Left hindlimb (tissue), 1 donor: ENCODE results near the gene L3MBTL1.
A peak's percentile ranks its signal among the peaks of the same experiment; 100 is the strongest.

Source experiments
- DNase-seq: peaks from one replicate; pipeline ENCODE4 v3.0.0-alpha.2; 2018

Gene L3MBTL1

DNA sequence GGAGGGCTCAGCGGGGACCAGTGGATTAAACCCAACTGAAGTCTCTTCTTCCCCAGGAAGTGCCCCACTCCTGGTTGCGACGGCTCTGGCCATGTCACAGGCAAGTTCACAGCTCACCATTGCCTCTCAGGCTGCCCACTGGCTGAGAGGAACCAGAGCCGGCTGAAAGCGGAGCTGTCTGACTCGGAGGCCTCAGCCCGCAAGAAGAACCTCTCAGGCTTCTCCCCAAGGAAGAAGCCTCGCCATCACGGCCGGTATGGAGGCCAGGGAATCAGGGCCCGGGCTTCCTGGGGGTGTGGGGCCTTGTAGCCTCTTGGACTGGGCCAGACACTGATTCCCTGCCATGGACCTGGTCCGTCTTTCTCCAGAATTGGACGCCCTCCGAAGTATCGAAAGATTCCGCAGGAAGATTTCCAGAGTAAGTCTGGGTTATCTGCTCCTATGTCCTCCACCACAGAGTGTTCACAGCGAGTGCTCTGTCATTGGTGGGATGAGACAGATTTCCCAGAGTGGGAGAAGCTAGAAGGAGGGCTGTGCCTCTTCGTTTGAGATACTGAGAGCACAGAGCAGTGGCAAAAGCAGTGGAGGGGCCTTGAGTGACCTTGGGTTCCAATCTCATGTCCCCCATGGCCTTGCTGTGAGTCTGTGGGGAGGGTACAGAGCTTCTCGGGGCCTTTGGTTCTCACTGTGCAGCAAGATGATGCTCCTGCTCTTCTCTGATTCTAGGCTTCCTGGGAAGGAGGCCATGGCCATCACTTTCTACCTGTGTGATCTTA lies 28.7 kb downstream of the L3MBTL1 start:
- no peak for DNase-seq

DNA sequence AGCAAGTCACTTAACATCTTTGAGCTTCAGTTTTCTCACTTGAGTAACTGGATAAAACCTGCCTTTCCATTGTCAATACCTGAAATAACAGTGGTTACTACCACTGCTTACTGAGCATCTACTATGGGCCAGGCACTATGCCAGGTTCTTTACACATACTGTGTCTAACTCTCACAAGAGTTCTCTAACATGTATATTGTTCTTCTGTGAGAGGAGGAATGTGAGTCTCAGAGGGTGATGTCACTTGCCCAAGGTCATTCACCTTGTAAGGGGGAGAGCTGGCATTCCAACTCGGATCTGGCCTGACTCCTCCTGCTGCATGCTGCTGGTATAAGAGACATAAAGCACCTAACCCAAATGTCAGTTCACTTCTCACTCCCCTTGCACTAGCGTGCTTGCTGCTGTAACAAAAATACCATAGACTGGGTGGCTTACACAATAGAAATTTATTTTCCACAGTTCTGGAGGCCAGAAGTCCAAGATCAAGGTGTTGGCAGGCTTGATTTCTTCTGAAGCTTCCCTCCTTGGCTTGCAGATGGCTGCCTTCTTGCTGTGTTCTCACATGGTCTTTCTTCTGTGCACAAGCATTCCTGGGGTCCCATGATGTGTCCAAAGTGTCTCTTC lies 29.4 kb downstream of the L3MBTL1 start:
- no peak for DNase-seq

DNA sequence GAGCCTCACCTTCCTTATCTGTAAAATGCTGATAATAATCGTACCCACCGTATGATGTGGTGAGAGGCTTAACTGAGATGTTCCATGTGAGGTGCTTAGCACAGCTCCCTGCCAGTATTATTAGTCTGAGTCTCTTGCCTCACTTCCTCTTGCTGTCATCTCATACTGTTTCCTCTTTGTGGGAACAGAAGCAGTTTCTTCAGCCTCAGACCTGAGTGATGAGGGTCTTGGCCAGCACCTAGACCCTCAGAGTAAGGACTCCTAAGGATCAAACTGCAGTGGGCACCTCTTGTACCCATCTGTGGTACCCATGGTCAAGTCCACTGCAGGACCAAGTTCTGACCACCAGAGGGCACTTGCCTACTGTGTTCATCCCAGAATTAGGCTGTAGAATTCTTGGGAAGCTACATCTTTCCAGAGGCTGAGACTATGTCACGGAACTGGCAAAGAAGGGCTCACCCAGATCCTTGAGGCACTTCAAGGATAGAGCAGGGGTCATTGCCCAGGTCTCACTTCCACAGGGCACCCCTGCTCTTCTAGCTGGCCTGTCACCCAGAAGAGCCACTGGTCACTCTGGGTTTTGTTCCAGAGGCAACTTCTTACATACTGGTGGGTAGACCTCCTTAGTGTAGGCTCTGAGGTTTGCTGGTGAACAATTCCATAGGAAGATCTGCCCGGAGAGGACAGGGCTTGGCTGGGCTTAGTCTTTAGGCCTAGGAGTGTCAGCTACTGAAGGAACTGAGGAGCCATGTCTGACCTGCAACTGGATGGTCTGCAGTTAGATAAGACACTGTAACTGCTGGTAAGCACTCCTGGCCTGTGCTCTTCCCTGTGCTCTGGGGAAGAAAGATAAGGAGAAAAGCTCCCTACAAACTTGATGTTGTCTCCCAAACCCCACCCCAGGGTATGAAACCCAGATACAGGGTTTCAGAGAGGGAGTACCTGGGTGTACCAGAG lies 30.7 kb downstream of the L3MBTL1 start:
- DNase-seq, result peak; percentile 47

DNA sequence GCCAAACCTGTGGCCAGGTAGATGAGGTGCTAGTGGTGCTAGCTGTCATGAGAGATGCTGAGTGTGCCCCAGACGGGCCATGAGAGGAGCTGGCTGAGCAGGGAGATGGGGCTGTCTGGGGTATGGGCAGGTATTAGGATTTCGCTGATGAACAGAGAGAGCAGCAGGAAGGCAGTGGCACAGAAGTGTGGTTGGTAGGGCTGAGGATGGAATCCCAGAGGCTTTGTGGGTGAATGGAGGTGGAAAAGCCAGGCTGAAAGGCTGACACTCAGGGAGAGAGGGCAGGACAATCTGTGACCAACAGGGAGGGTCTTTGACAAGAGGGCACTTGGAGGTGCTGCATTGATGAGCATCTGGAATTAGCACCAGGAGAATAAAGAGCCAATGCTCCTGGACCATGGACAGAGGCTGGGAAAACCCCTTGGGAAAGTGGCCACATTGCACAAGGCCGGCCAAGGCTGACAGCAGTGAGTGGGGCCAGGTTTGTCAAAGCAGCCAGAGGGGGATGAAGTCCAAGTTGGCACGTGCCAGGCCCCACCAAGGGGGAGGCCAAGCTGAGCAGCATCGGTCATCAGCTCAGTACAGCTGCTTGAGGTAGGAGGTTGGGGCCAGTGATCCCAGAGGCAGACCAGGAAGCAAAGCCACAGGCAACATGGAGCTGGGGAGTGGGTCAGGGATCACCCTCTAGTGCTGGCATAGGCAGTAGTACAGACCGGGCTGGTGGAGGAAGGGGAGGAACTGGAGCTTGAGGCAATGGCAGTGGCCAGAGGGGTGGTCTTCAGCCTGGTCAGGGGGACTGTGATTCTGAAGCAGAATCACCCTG lies 31.6 kb downstream of the L3MBTL1 start:
- no peak for DNase-seq

DNA sequence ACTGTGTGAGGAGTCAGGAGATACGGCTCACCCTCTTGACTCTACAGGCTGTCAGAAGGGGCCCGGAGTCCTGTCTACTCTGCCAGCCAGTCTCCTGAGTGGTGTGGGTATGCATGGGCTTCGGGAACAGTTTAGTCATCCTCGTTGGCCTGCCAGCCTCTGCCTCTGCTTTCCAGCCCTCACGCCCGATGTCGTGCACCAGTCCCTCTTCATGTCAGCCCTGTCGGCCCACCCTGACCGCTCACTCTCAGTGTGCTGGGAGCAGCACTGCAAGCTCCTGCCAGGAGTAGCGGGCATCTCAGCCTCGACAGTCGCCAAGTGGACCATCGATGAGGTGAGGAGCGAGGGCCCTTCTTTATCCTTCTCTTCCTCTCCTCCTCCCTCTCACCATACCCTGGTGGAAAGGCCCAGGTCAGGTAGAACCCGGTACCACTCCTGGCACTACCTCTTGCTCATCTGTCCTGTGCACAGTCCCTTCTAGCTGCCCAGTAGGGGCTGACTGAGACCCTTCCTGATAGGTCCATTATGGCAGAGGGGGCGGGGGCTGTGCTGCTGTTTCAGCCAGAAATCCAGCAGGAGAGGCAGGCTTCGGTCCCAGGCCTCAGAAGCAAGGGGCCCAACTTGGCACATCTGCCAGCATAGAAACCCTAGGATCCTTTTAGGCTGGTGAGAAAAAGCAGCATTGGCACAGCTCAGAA lies 32.6 kb downstream of the L3MBTL1 start:
- no peak for DNase-seq

DNA sequence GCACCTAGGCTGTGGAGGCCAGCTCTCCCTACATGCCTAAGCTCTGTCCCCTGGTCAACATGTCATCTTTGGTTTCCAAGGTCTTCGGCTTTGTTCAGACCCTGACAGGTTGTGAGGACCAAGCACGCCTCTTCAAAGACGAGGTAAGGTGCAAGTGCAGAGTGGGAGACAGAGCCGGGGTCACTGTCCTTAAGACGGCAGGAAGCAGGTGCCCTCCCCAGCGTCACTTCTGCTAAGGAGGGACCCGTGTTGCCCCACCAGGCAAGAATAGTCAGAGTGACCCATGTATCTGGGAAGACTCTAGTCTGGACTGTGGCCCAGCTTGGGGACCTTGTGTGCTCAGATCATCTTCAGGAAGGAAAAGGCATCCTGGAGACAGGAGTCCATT lies 33.2 kb downstream of the L3MBTL1 start:
- no peak for DNase-seq

DNA sequence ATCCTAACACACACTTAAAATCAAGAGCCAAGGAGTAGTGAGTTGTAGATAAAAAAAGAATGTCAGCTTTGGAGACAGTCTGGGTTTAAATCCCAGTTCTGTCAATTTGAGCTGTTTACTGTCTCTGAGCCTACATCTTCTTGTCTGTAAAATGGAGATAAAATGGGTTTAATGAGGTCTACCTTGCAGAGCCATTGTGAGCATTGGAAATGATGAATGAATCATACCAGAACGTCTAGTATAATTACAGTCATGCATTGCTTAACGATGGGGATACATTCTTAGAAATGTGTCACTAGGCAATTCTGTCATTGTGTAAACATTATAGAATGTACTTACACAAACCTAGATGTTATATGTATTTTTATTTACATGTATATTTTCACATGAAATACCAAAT lies 33.7 kb downstream of the L3MBTL1 start:
- no peak for DNase-seq

DNA sequence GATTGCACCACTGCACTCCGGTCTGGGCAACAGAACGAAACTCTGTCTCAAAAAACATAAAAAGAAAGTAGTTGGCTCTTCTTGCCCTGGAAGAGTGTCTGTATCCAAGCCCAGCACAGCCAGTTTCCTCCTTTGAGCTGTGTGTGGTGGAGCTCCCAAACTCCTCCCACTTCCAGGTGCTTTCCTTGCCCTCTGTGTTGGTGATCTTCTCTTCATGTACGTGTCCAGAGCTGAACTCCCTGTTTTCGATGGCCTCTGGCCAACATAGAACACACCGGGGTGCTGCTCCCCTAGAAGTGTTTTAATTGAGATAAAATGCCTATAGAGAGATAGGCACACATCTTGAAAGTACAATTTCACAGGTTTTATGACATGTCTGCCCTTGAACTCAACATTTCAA lies 34.7 kb downstream of the L3MBTL1 start:
- DNase-seq, result no peak

DNA sequence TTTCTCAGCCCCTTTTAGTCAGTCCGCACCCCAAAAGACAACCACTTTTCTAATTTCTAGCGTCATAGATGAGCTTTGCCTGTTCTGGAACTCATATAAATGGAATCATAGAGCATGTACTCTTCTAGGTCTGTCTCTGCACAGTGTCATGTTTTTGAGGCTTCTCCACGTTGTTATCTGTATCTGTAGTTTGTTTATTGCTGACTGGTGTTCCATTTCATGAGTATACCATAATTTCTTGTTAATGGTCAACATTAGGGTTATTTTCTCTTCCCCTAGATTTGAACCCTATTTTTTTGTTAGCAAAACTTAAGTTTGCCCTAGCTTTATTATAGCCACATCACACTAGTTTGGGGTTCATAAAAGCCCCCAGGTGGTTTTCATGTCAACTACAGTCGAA lies 35.2 kb downstream of the L3MBTL1 start:
- DNase-seq, result no peak

DNA sequence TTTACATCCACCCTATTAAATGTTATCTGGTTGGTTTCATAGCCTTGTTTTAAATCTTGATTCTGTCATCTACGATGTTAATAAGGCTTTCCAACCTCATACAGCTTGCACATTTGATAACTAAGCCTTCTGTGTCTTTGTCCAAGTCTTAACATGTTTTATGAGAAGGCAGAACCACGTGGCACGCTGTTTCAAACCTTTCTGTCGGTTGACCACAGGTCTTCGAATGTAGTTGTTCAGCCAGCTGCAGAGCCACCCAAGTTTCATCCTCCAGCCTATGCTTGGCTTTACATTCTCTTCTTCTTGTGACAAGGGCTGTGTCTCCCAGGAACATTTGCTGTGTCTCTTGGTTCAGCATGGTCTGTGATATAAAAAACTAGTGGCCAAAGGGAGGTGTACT lies 35.6 kb downstream of the L3MBTL1 start:
- no peak for DNase-seq

DNA sequence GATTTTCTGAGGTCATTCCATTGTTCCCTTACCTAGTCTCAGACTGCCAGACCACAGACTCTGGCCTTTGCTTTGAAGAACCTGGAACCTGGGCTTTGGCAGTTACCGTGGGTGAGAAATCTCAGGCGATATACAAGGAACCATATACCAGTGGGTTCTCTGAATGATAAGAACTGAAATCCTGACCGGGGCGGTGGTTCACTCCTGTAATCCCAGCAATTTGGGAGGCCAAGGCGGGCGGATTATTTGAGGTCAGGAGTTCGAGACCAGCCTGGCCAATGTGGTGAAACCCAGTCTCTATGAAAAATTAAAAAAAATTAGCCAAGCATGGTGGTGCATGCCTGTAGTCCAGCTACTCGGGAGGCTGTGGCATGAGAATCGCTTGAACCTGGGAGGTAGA lies 37.0 kb downstream of the L3MBTL1 start:
- DNase-seq, result no peak

DNA sequence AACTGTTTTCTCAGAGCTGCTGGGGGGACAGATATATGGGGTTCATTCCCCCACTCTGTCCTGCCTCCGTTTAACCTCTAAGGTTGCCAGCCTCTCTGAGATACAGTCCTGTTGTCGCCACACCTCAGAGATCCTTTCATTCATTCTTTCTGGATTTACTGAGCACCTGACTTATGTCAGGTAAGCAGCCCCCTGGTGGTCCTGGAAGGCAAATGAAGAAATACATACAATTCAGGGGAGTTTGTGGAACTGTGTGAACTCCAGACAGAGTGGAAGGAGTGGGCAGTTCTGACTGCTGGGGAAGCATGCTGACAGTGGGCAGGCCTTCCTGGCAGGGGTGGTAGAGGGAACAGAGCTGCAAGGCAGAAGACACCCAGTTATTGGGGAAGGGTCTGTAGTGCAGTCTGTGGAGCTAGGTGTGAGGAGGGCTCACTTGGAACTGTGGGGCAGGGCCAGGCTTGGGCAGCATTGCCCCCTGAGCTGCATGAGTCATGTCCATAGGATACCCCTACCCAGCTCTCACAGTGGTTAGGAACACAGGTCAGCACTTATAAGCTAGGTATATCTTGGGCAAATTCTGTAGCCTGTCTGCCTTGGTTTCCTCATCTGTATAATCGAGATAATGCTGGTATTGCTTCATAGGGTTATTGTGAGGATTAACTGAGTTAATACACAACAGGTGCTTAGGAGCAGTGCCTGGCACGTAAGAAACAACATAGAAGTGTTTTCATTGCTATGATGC lies 38.5 kb downstream of the L3MBTL1 start:
- DNase-seq, result no peak

DNA sequence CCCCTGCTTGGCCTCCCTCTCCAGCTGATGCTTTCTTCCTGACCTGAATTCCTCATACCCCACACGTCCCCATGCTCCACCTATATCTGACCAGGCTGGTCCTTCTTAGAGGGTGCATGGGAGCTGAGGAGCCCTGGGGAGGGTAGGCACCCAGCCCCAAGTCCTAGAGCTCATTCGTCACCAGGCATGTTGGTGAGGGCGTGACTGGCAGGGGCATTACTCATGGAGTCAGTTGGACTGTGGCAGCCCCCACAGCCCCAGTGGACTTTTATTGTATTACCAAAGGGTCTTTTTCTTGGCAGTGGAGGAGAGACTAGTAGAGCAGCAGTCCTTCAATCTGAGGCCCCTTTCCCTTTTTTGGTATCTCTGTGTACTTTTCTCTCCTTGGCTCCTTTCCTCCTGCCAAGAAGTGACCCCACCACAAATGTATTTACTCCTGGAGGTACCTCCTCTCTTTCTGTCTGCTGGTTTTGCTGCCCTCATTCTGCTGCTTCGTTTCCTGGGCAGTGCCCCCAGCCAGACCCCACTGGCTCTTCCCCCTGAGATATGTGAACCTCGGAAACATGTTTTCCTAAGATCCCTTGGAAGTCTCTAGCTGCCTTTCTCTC lies 40.9 kb downstream of the L3MBTL1 start:
- DNase-seq, result no peak

DNA sequence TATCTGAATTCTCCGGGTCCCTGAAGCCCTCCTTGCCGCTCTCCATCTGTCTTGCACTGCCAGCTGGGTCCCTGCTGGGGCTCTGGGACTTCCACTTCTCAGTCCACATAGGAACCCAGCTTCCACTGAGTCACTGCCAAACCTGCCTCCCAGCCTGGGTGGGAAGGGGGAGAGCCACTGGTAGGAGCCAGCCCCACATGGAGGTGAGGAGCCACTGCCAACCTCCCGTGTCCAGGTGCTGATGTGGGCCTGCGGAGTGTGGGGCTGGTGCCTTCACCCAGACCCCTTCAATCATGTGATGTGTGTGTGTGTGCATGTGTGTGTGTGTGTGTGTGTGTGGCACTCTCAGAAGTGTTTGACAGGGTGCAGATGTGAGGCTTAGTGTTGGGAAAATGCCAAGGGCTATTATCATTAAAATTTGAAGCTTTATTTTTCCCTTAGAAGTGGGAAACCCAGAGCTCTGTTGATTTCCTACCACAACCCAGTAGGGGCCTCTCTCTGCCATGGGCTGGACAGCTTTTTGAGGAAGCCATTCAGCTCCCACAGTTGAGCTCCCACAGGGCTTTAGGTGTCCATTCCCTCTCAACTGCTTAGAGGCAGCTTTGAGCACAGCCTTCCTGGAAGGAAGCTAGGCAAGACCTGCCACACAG lies 42.0 kb downstream of the L3MBTL1 start:
- no peak for DNase-seq

DNA sequence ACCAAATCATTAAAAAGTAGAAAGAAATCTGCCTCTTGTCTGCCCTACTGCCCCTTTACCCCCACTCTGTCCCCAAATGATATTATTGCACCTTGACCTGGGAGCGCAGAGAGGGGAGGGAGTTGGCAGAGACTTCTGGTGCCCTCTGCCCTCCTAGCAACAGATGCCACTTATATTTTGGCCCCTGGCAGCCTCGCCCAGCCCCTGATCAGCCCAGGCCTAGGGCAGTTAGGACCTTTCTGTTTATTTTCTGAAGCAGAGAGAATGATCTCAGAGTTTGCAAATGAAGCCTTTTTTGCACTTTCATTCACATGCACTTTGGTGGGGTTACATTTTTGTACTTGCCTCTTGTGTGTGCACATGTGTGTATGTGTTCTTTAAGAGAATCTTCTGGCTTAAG lies 43.0 kb downstream of the L3MBTL1 start:
- no peak for DNase-seq

DNA sequence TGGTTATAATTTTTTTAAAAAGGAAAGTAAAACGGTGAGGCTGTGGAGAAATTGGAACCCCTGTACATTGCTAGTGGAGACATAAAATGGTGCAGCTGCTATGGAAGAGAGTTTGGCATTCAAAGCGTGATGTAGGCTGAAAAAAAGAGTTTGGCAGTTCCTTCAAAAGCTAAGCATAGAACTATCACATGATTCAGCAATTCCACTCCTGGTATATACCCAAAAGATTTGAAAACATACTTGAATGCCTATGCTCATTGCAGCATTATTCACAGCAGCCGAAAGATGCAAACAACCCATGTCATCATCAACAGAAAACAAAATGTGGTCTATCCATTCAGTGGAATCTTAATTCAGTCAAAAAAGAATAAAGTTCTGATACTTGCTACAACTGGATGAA lies 46.9 kb downstream of the L3MBTL1 start:
- DNase-seq, result no peak

DNA sequence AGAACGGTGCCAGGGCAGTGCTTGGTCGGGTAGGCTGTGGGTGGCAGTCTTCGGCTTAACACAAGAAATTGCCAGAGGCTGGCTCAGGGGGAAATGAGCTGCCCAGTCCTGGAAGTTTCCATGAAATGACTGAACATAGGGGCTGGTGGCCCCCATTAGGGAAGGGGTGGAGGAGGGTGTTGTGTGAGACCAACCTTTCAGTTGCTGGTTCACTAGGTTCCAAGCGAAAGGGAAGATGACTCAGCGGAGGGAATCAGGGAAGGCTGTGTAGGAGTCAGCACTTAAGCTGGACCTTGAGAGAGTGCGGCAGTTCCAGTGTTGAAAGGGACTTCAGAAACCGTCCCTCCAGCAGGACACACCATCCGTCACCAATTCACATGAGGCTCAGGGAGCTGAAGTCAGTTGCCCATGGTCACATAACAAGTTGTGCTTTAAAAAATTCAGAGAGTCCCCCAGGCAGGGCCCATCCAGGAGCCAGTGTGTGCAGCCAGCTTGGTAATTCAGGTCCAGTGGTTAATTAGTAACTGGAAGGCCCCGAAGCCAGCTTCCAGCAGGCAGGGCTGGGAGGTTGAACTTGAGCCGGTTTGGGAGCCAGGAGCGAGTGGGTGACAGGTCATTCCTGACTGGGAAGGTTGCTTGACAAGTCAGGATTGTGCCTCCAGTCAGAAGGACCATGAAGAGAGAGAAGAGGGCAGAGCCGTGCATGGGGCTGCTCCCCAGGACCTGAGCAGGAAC lies 51.1 kb downstream of the L3MBTL1 start, which contains the start of gene SGK2:
TSS of gene SGK2 (plus strand) at position 616 of the 735 bp plus-strand sequence. CDS start 7,469 bp downstream, outside the sequence.
- no peak for DNase-seq

DNA sequence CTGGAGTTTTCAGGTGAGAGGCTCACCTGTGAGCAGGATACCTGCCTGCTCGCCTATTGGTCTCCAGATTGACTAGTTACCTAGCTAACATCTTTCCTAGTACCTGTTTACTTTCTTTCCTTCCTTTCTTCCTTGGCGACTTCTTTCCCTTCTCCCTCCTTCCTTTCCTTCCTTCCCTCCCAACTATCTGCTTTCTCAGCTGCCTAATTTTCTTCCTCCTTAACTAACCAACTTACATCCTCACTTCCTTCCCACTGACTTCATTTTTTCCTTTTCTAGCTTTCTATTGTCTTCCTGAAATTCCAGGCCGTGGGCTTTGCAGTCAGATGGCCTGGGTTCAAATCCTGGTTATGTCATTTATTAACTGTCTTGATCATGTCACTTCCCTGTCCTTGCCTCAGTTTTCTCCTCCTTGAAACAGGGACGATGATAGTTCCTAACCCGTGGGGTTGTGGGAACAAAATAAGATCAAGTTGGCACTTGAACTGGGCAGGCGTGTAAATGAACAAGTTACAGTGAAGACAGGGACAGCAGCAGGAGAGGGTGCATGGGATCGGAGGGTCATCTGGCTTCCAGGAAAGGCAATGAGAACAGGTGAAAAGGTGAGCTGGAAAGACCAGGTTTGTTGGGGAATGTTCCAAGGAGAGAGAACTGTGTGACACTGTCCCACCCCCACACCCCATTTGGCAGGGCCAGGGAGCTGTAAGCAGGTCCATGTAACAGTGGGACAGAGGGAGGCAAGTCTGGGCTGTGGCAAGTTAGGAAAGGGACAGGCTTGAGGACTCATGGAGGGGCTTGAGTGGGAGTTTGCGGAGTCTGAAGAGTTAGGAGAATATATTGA lies 51.9 kb downstream of the L3MBTL1 start:
- DNase-seq, result no peak
